ENCODE results near the gene CD300E.
"Not testable (repeated sequence)": the region's sequence is repeated elsewhere in the genome, so short reads cannot be mapped to it uniquely, and the experiment has no call there.

CD300E gene

DNA sequence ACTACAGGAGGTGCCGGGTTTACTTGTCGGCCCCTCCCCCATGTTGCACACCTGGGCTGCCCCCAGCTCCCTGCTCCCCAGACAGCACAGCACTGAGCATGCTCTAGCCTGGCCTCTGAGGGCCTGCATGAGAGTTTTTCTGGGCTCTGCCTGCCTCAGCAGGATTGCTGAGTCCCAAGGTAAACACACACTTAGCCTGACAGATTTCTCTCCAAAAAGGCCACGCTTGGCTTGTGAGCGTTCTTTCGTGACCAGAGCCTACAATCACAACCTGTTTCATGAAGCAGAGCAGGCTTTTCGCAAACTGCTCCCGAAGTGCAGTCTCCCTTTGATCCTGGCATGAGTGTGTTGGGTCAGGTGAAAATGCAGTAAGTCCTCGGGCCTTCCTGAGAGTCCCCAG lies 9.8 kb upstream of the CD300E start:
- no peak for DNase-seq

DNA sequence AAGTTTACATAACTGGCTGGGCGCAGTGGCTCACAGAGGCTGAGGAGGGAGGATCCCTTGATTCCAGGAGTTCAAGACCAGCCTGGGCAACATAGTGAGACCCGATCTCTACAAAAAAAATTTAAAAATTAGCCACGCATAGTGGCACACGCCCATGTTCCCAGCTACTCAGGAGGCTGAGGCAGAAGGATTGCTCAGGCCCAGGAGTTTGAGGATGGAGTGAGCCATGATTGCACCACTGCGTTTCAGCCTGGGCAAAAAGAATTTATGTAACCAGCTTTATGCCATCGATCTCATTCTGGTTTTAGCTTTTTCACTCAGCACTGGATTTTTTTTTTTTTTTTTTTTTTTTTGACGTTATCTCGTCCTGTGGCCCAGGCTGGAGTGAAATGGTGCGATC lies 9.1 kb upstream of the CD300E start:
- peak in 1 of 2 donors; percentile 57 for DNase-seq

DNA sequence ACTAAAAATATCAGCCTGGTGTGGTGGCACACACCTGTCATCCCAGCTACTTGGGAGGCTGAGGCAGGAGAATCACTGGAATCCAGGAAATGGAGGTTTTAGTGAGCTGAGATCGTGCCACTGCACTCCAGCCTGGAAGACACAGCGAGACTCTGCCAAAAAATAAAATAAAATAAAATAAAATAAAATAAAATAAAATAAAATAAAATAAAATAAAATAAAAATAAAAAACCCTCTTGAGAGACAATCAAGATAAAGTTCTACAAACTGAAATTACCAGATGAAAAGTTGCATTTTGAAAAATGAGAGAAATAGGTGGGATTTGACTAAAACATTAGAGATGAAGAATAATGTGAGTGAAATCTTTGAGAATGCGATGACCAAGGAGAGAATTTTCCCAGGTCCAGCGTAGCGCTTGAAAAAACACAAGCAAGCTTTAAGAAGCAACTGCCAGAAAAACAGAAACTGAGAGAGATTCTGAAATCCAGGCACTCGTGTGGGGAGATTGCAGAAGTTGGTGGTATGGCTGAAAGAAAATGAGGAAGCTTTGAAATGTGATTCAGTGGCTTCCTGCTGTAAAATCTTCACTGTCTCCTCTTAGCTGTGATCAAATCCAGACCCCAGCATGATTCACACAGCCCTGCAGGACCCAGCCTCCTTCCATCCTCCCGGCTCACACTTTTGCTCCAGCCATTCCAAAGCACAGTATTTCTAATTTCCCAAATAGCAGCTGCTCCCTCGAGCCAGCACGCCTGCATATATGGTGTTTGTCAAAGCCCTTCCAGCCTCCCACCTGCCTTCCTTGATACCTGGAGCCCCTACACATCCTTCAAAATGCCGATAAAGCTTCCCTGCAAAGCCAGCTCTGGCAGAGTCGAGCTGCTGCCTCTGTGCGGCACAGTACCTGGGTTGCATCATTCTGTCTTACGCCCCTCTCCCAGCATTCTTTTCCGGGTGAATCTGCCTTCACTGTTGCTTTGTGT lies 8.2 kb upstream of the CD300E start:
- DNase-seq: peak; percentile 24 to 55

DNA sequence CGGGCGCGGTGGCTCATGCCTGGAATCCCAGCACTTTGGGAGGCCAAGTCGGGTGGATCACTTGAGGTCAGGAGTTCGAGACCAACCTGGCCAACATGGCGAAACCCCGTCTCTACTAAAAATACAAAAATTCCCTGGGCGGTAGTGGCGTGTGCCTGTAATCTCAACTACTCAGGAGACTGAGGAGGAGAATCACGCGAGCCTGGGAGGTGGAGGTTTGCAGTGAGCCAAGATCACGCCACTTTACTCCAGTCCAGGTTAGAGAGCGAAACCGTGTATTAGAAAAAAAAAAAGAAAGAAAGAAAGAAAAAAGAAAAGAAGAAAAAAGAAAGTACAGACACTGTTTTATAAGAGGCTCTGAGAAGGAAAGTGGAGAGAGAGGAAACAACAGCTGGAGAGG lies 6.7 kb upstream of the CD300E start:
- not testable (repeated sequence) for DNase-seq

DNA sequence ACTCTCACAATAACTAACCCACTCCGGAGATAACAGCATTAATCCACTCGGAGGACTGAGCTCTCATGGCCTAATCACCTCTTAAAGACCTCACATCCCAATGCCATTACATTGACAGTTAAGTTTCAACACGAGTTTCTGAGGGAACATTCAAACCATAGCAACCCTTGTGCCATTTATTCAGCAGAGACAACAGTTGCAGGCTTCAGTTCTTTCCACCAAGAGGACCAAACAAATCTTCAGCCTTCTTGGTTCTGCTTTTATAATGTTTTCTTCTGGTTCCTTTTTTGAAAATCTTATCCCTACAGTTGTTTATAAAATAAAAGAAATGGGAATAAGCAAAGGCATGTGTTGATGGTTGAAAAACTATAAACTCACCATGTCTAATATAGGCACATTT lies 2.1 kb upstream of the CD300E start:
- no peak for DNase-seq

DNA sequence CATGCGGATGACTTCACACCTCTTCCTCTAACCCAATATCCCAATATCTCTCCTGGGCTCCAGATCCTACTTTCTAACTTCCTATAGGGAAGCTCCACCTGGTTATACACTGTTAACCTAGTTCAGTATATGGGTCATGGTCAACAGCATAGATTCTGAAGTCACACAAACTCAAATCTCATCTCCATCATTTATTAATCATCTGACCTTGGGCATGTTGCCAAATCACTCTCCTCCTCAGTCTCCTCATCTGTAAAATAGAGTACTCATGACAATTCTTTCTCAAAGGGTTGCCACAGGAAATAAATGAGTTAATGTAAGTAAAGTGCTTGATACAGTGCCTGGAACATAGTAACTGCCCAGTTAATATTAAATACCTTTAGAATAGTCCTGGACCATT lies 593 bp upstream of the CD300E start:
- DNase-seq: no peak

DNA sequence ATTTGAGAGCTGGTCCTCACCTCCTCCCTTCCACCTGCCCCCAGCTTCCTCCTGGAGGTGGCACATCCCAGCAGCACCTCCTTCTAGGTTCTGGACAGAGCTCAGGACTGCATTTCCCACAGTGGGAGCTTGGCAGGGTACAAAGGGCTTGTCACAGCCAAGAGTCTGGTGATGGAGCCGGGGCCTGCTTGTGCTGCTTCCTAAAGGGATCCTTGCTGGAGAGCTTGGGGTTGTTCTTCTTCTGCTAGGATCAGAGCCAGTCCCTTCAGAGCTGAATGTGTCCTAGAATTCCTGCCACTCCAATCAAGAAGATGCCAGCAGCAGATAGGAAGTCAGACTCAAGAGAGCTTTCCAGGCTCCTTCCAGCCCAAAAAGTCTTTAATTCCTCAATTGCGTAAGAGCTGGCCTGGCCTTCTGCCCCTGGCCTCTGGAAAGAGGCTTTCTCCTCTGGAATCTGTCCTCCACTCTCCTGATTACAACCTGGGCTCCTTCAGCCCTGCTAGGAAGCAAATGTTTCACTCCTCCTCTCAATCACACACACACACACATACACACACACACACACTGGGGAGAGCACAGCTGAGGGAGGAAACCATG lies 4.4 kb downstream of the CD300E start:
- no peak for DNase-seq

DNA sequence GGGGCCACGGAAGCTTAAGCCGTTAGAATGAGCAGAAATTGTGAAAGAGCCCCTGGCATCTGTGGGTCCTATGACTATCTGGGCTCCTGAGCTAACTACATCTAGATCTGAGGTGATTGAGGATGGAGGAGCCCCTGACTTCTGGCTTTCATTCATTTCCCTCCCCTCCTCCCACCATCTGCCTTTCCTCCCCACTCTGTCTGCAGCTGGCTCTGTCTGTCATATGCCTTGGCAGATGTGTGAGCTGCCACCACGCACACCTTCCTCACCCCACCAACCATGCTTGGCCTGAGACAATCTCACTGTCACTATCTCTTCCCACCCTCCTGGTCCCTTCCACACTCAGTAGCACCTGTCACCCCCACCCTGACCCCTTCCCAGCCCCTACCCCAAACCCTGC lies 5.1 kb downstream of the CD300E start:
- DNase-seq: no peak

DNA sequence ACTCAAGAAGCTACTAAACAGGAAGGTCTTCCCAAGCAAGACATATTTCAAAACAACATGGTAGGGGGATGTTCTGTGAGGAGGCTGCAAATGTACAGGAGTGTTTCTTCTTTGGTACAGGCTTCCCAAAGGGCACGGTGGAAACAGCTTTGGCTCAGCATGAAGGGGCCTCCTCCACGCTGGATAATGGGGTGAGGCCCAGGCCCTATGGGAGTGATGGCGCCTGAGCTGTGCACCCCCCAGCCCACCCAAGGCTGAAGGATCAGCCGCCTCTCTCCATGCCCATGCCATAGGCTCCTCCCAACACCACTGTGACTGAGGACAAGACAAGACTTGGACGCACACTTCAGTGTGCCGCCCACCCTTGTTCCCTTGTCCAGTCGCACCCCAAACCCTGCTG lies 6.8 kb downstream of the CD300E start:
- no peak for DNase-seq

DNA sequence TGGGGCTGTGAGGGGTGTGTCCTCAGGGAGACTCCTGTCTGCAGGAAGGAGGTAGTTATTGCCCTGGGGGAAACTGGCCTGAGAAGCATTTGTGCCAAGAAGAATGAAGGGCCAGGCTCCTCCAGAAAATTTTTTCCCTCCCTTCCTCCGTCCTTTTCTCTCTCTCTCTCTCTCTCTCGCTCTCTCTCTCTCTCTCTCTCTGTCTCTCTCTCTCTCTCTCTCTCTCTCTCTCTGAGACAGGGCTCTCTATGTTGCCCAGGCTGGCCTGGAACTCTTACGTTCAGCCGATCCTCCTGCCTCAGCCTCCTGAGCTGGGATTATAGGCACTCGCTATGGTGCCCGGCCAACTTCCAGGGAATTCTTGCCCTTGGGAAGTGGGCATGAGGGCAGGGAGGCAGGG lies 11.5 kb downstream of the CD300E start:
- no peak for DNase-seq

DNA sequence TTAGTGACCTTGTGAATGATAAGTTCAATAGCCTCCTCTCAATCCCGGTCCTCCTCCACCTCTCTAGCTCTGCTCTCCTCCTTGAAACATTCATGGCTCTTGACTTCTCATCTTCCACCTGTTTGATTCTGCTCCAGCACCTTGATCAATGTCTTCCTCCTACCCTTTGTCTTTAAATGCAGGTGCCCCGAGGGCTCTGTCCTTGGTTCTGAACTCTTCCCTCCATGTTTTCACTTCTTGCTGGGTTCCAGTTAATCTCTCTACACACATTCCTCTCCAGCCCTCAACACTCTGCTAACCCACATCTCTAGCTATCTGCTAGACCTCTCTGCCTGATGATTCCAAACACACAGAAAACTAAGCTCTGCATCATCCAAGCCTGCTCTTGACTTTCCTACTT lies 13.4 kb downstream of the CD300E start:
- DNase-seq: no peak

DNA sequence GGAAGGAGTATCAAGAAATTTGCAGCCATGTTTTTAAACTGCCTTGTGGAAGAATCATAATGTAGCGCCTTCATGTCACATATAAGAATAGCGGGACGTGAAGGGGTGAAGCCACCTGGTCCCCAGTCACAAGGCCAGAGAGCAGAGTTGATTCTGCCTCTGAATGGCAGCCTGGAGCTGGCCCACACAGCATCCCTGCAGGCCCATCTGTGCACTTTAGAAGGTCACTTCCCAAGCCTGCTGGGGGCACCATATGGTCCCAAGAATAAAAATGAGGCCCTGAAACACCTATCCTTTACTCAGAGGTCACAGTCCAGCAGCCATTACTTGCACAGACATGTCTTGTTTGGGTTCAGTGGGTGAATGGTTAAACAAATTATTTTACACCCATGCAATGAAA lies 15.0 kb downstream of the CD300E start:
- no peak for DNase-seq

DNA sequence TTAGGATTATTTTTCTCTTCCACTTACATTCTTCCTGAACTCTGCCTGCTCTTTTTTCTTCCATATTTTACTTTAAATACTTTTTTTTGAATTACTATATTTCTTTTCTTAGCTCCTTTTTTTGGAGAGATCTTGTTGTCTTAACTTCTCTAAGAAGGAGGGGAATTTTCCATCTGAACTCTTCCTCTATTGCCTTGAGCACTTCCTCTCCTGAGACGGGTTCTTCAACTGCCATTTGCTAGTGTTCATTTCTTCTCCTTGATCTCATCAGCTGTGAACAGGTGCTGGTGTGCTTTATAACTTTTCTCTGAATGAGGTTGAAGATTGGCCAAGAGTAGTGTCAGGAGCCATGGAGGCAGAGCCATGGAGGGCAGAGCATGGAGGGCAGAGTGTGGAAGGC lies 16.3 kb downstream of the CD300E start:
- no peak for DNase-seq

DNA sequence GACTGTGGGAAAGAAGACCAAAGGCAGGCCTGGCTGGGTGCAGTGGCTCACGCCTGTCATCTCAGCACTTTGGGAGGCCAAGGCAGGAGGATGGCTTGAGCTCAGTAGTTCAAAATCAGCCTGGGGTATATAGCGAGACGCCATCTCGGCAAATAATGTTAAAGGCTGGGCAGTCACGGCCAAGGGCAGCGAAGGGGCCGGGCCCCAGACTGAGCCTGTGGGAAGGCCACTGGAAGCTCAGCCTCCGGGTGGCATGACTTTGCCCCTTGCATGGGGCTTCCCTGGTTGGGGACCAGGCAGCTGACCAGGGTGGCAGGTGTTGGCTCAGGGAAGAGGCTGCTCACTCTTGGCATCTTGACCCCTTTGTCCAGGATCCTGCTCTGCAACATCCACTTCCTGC lies 17.5 kb downstream of the CD300E start:
- no peak for DNase-seq

DNA sequence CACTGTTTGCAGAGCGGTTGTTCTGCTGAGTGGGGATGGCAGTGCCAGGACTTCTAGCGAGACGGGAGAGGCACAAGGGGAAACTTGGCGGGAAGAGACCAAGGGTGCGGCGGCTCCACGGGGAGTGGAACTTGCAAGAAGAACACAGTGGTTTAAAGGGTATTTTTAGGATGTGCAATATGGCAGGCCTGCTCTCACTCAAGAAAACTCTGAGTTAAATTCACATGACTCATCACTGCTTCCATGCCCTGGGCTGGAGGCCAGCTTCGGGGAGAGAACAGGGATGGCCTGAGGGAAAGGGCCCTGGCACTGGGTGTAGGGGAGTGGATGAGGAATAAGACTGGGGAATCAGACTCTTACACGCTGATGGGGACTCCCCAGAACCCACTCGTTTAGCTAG lies 18.2 kb downstream of the CD300E start:
- DNase-seq: no peak

DNA sequence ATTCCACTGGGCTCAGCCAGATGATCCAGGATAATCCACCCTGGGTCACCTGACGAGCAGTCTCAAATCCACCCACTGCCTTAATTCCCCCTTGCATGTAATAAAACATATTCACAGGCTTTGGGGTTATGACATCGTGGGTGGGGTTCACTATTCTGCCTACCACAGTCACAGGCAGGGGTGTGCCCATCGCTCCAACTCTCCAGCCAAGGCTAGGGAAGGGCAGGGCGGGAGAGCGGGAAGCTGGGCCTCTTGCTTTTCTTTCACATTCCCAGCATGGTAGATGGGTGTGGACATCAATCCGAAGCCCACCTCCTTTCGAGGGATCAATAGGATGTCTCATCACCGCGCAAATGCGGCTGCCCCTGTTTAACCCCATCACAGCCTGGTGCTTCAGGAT lies 18.8 kb downstream of the CD300E start:
- DNase-seq: no peak

DNA sequence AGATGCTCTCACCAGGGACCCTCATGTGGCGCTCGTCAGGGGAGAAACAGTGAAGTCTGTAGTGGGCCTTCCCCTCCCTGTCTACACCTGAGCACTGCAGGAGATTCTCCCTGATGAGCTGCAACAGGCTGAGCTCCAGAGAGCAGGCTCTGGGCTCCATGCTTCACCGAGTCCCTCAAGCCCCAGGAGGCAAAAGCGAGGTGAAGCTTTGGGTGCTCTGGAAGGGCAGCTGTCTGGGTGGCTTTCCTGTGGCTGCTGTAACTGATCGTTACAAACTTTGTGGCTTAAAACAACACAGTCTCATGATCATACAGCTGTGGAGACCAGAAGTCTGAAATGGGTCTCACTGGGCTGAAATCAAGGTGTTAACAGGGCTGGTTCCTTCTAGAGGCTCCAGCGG lies 19.3 kb downstream of the CD300E start:
- no peak for DNase-seq

DNA sequence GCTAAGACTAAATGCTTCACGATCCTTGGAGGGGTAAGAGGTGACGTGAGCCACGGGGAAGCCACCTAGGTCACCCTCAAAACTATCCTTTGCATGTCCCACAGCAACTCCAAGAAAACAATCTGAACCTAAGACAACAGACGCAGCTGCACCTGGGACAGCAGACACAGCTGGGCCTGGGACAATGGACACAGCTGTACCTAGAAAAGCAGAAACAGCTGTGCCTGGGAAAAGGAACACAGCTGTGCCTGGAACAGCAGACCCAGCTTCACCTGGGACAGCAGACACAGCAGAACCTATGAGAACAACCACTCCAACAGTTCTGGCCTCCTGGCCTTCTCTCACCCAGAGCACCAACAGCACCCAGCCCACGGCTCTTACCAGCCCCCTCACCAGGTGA lies 19.8 kb downstream of the CD300E start:
- no peak for DNase-seq

DNA sequence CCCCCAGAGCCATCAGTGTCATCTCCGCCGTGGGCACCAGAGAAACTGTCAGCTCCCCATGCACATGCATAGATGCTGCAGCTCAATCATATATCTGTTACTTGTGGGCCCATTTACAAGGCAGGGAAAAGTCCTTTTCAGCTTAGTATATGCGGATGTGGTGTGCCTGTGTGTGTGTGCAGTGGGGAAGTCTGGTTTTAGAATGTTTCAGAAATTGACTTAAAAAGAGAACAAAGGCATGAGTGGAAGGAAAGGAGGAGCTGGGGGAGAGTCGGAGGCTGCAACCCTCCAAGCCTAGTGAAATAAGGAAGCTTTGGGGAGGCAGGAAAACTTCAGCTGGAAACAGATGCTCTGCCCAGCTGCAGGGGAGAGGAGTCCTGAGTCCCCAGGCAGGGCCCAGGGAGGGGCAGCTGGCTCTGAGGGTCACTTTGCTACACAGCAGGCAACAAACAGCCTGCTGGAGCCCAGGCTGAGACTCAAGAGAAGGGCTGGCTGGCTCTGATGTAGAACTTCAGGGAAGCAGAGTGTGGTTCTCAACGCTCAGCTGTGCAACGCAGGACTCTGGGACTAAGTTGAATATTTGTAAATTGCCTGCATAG lies 20.4 kb downstream of the CD300E start:
- DNase-seq: no peak

DNA sequence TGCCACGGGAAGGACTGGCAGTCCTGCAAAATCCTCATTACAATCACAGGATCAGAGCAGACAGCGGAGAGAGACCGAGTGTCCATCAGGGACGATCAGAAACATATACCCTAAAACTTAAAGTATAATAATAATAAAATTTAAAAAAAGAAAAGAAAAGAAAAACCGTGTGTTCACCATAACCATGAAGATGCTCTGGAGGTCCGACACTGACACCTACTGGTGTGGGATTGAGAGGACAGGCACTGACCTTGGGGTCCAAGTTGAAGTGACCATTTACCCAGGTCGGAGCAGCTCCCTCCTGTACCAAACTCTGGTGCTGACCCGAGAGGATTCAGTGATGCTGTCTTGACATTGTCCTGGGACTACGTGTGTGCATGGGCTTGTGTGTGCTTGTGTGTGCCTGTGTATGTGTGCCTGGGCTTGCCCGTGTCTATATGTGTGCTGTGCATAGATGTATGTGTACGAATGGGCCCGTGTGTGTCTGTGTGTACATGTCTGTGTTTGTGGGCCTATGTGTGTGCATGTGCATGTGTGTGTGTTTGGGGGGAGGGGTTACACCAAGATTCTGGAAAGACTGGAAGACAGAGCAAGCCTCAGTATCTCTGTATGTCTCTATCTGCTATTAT lies 21.5 kb downstream of the CD300E start:
- DNase-seq: peak; percentile 31 to 35

DNA sequence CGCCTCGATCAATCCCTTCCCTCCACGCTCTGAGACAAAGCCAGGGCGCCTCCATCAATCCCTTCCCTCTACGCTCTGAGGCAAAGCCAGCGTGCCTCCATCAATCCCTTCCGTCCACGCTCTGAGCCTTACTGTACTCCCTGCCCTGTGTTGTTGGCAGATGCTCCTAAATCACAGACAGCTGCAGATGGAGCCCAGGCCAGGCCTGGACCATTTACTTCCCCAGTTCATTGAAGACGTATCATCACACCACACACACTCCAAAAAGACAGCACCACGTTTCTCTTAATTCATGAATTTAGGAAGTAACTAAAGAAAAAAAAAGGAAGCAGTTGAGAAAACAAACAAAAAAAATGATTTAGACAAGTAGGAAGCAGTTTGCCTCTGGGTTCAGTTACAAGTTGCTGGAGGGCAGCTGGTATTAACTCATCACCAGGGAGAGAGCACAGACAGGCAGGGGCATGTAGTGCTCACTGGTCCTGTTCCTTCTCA lies 24.0 kb downstream of the CD300E start:
- peak in 1 of 2 donors; percentile 31 for DNase-seq

DNA sequence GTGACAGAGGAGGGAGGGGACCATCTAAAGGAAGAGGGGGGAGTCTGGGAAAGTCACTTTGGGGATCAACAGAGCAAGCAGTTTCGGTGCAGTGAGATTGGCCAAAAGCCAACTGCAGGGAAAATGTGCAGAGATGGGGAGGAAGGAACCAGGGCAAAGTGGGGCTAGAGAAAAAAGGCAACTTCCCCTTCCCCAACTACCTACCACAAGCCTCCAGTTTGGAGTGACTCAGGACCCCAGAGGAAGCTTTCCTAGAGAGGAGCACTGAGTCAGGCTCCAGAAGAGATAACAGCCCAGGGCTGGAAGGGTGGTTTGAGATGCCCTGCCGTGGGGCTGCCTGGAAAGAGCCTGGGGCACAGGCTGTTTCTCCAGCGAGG lies 24.5 kb downstream of the CD300E start:
- no peak for DNase-seq

DNA sequence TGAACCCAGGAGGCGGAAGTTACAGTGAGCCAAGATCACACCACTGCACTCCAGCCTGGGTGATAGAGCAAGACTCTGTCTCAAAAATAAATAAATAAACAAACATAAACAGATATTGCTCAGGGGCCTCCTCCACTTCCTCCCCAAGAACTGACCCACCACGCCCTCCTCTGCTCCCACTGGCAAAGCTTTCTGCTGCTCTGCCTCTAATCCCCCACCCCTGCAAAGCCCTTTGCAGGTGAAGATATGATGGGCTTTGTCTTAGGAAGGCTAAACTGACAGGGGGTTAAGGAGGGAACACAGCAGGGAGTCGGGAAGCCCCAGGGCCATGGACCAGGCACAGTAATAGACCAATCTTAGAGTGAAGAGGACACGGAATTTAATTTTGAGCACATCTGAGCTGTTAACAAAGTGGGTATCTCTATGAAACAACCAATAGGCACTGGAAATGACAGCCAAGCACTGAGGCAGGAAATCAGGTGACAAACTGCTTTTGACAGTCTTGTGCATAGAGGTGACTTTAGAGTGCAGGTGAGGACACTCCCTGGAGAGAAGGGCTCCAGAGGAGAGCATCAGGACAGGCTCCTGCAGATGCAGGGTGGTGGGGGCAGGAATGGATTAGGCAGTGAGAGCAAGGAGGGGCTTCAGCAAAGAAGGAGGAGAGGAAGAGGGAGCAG lies 25.1 kb downstream of the CD300E start:
- no peak for DNase-seq

Measured in CD4-positive, alpha-beta T cell treated with Interferon alpha-2 for 1 hour (primary cell).